ENCODE measurements around the gene CNFN. TPM values are rescaled to one million over a fixed set of nuclear protein-coding genes. Genes with fewer than 3 reads are reported as not detected.

Gene CNFN
- total RNA-seq, 1 donor from 2014 or later, result 0.76 TPM

Small RNAs within 50 kb of the gene (microRNA-seq; reads per million reads assigned to microRNA genes)
- gene MIR8077, result not detected

Other genes starting within 250 kb of the CNFN start
- 21.8 TPM for gene DEDD2, start 172.6 kb downstream of the CNFN start, total RNA-seq
- gene ZNF526, start 170.0 kb downstream of the CNFN start, total RNA-seq, result 12.1 TPM
- gene GSK3A, start 147.7 kb downstream of the CNFN start, total RNA-seq, result 29.2 TPM
- gene ERF, start 135.2 kb downstream of the CNFN start, total RNA-seq, result 90.7 TPM
- 92.1 TPM for gene CIC, start 121.0 kb downstream of the CNFN start, total RNA-seq
- 0.45 TPM for gene PRR19, start 88.2 kb downstream of the CNFN start, total RNA-seq
- gene PAFAH1B3, start 87.7 kb downstream of the CNFN start, total RNA-seq, result 7.4 TPM
- gene TMEM145, start 77.0 kb downstream of the CNFN start, total RNA-seq, result not detected
- 35.1 TPM for gene MEGF8, start 64.7 kb downstream of the CNFN start, total RNA-seq
- gene LIPE, start 37.1 kb upstream of the CNFN start, total RNA-seq, result 34.0 TPM
- 0.31 TPM for gene CXCL17, start 52.6 kb upstream of the CNFN start, total RNA-seq
- 5.8 TPM for gene CEACAM1, start 138.2 kb upstream of the CNFN start, total RNA-seq
- gene CEACAM8, start 204.6 kb upstream of the CNFN start, total RNA-seq, result 1.3 TPM